WTC11 (cell line): ENCODE data around the gene OR6A2.
"Not testable (repeated sequence)": the region's sequence is repeated elsewhere in the genome, so short reads cannot be mapped to it uniquely, and the experiment has no call there.

Source experiments
- CTCF ChIP-seq: fragments of 200-600 bp; IDR thresholded peaks from 2 replicates; pipeline ENCODE4 v1.8.0; 2022; ENCODE audit warnings: antibody characterized with exemption
- ELF4 ChIP-seq: sonication (generic); formaldehyde crosslinking; IDR thresholded peaks from 2 replicates; pipeline ENCODE4 v1.8.1; 2022; ENCODE audit warnings: low read depth, mild to moderate bottlenecking, moderate library complexity, missing genetic modification reagents
- ZBTB21 ChIP-seq: sonication (generic); formaldehyde crosslinking; IDR thresholded peaks from 2 replicates; pipeline ENCODE4 v1.8.1; 2023; ENCODE audit warnings: mild to moderate bottlenecking, missing genetic modification reagents, borderline replicate concordance

- TF ChIP-seq ZBTB21 (CRISPR knock-in tag); CTCF; ELF4 (CRISPR knock-in tag): not testable (repeated sequence)
Measured at GRCh38 chr11:6801075-6801474, 1.6 kb upstream of the OR6A2 start.
